Memory B cell (primary cell): ENCODE data around the gene TRIM52.

Experiments
- ATAC-seq: fragments of 150-1000 bp; cut with Tn5 transposase; 2 replicates; pipeline ENCODE4 v1.10.0; 2021; ENCODE audit warnings: low read depth, mild to moderate bottlenecking, moderate library complexity
- DNase-seq, 2 donors: peaks; one replicate each; pipeline ENCODE4 v3.0.0; 2022; ENCODE audit warnings: low spot score in 2 of 2
- H3K27ac Mint-ChIP-seq: one replicate; pipeline ENCODE4 v1.8.0; 2022; ENCODE audit warnings: mild to moderate bottlenecking, moderate library complexity, mixed read lengths
- H3K27me3 Mint-ChIP-seq: one replicate; pipeline ENCODE4 v1.8.0; 2022; ENCODE audit warnings: mixed read lengths
- H3K36me3 Mint-ChIP-seq: one replicate; pipeline ENCODE4 v1.8.0; 2022; ENCODE audit warnings: mild to moderate bottlenecking, mixed read lengths
- H3K4me1 Mint-ChIP-seq: one replicate; pipeline ENCODE4 v1.8.0; 2022; ENCODE audit warnings: mixed read lengths
- H3K4me3 Mint-ChIP-seq: one replicate; pipeline ENCODE4 v1.8.0; 2022; ENCODE audit warnings: mild to moderate bottlenecking, moderate library complexity, mixed read lengths
- H3K9me3 Mint-ChIP-seq: one replicate; pipeline ENCODE4 v1.8.0; 2022; ENCODE audit warnings: mixed read lengths

Gene TRIM52

GRCh38 chr5:181243564-181244343 is 17.2 kb downstream of the TRIM52 start, which contains the start of gene RACK1:
RACK1 (minus strand) TSS chr5:181243906; CDS start chr5:181243800, 106 bp downstream.
- H3K4me1 Mint-ChIP-seq = peaks cover 45% of the 10 kb centered on the region
- H3K9me3 Mint-ChIP-seq = no peaks in the 10 kb centered on the region
- H3K27ac Mint-ChIP-seq = peak within 1 kb of the TSS; percentile 95
- H3K27me3 Mint-ChIP-seq = no peaks in the 10 kb centered on the region
- peak within 1 kb of the TSS; percentile 100 for H3K4me3 Mint-ChIP-seq
- peaks cover 20% of the 10 kb centered on the region for H3K36me3 Mint-ChIP-seq
- ATAC-seq (peak; percentile 77), DNase-seq (peak; percentile 86 to 89)

- Mint-ChIP-seq H3K9me3 (no peaks in the 10 kb centered on the region), H3K27me3 (no peaks in the 10 kb centered on the region), H3K4me3 (peak overlapping the region; percentile 100), H3K36me3 (peaks cover 24% of the 10 kb centered on the region), H3K27ac (peak overlapping the region; percentile 95), H3K4me1 (peaks cover 43% of the 10 kb centered on the region)
- peak; percentile 7 for ATAC-seq
- no peak for DNase-seq
Measured at GRCh38 chr5:181243018-181243563, 17.9 kb downstream of the TRIM52 start.

- Mint-ChIP-seq H3K27ac (peak overlapping the region; percentile 95), H3K36me3 (peaks cover 30% of the 10 kb centered on the region), H3K9me3 (no peaks in the 10 kb centered on the region), H3K27me3 (no peaks in the 10 kb centered on the region), H3K4me1 (peaks cover 41% of the 10 kb centered on the region), H3K4me3 (peak overlapping the region; percentile 100)
- DNase-seq = no peak
- ATAC-seq = no peak
Measured at GRCh38 chr5:181242031-181242451, 18.9 kb downstream of the TRIM52 start.

- ATAC-seq (no peak), DNase-seq (no peak)
- Mint-ChIP-seq H3K36me3 (peaks cover 33% of the 10 kb centered on the region), H3K9me3 (no peaks in the 10 kb centered on the region), H3K27me3 (no peaks in the 10 kb centered on the region), H3K4me3 (peak overlapping the region; percentile 100), H3K27ac (peak overlapping the region; percentile 95), H3K4me1 (peaks cover 40% of the 10 kb centered on the region)
Measured at GRCh38 chr5:181241393-181241975, 19.5 kb downstream of the TRIM52 start.

GRCh38 chr5:181239062-181239663 is 21.8 kb downstream of the TRIM52 start:
- H3K36me3 Mint-ChIP-seq = peaks cover 36% of the 10 kb centered on the region
- H3K27me3 Mint-ChIP-seq = no peaks in the 10 kb centered on the region
- no peak for DNase-seq
- peaks cover 26% of the 10 kb centered on the region for H3K4me1 Mint-ChIP-seq
- ATAC-seq = no peak
- no peaks in the 10 kb centered on the region for H3K9me3 Mint-ChIP-seq
- H3K4me3 Mint-ChIP-seq = no peak overlapping the region
- H3K27ac Mint-ChIP-seq = peak overlapping the region; percentile 45

- Mint-ChIP-seq H3K4me1 (peaks cover 24% of the 10 kb centered on the region), H3K9me3 (no peaks in the 10 kb centered on the region), H3K27me3 (no peaks in the 10 kb centered on the region), H3K27ac (peak overlapping the region; percentile 45), H3K36me3 (peaks cover 43% of the 10 kb centered on the region), H3K4me3 (no peak overlapping the region)
- no peak for DNase-seq
- no peak for ATAC-seq
Measured at GRCh38 chr5:181237729-181238385, 23.1 kb downstream of the TRIM52 start.

GRCh38 chr5:181236954-181237641 is 23.8 kb downstream of the TRIM52 start:
- Mint-ChIP-seq H3K27me3 (no peaks in the 10 kb centered on the region), H3K4me3 (no peak overlapping the region), H3K4me1 (peaks cover 19% of the 10 kb centered on the region), H3K9me3 (no peaks in the 10 kb centered on the region), H3K36me3 (peaks cover 45% of the 10 kb centered on the region), H3K27ac (no peak overlapping the region)
- no peak for ATAC-seq
- DNase-seq = no peak

GRCh38 chr5:181236471-181236870 is 24.5 kb downstream of the TRIM52 start:
- H3K27ac Mint-ChIP-seq = no peak overlapping the region

GRCh38 chr5:181235689-181236366 is 25.1 kb downstream of the TRIM52 start:
- peaks cover 12% of the 10 kb centered on the region for H3K4me1 Mint-ChIP-seq
- ATAC-seq = no peak
- peak overlapping the region; percentile 24 for H3K27ac Mint-ChIP-seq
- no peak for DNase-seq
- no peaks in the 10 kb centered on the region for H3K9me3 Mint-ChIP-seq
- no peaks in the 10 kb centered on the region for H3K27me3 Mint-ChIP-seq
- H3K4me3 Mint-ChIP-seq = no peak overlapping the region
- peaks cover 37% of the 10 kb centered on the region for H3K36me3 Mint-ChIP-seq

More at GRCh38 chr5:181236471-181236870, 24.5 kb downstream of the TRIM52 start:
- Mint-ChIP-seq H3K4me1 (peaks cover 13% of the 10 kb centered on the region), H3K9me3 (no peaks in the 10 kb centered on the region), H3K4me3 (no peak overlapping the region), H3K27me3 (no peaks in the 10 kb centered on the region), H3K36me3 (peaks cover 41% of the 10 kb centered on the region)
- DNase-seq = no peak
- no peak for ATAC-seq

- Mint-ChIP-seq H3K4me3 (no peak overlapping the region), H3K27me3 (no peaks in the 10 kb centered on the region), H3K4me1 (peaks cover 12% of the 10 kb centered on the region), H3K9me3 (no peaks in the 10 kb centered on the region), H3K36me3 (peaks cover 40% of the 10 kb centered on the region), H3K27ac (peak overlapping the region; percentile 53)
- DNase-seq (no peak), ATAC-seq (no peak)
Measured at GRCh38 chr5:181235323-181235688, 25.6 kb downstream of the TRIM52 start.

- Mint-ChIP-seq H3K36me3 (peaks cover 44% of the 10 kb centered on the region), H3K9me3 (no peaks in the 10 kb centered on the region), H3K27ac (peak overlapping the region; percentile 53), H3K4me3 (no peak overlapping the region), H3K4me1 (peaks cover 14% of the 10 kb centered on the region), H3K27me3 (no peaks in the 10 kb centered on the region)
- no peak for DNase-seq
- ATAC-seq = no peak
Measured at GRCh38 chr5:181234455-181235306, 26.3 kb downstream of the TRIM52 start.

GRCh38 chr5:181233801-181234454 is 27.0 kb downstream of the TRIM52 start:
- peaks cover 42% of the 10 kb centered on the region for H3K36me3 Mint-ChIP-seq

More at GRCh38 chr5:181233801-181234454, 27.0 kb downstream of the TRIM52 start:
- no peak for DNase-seq
- Mint-ChIP-seq H3K27me3 (no peaks in the 10 kb centered on the region), H3K4me1 (peaks cover 17% of the 10 kb centered on the region), H3K27ac (peak overlapping the region; percentile 40), H3K4me3 (no peak overlapping the region), H3K9me3 (no peaks in the 10 kb centered on the region)
- ATAC-seq = no peak
